Activated CD4-positive, alpha-beta T cell treated with anti-CD3 and anti-CD28 coated beads, Interleukin-2, amount 50 U/mL, for 16 hours (primary cell): ENCODE results near the gene RPS15.

Experiments
- DNase-seq: peaks from one replicate; pipeline ENCODE4 v3.0.0-alpha.2; 2020

RPS15 gene

GRCh38 chr19:1455336-1456120 lies 17.3 kb downstream of the RPS15 start:
- peak; percentile 81 for DNase-seq

- no peak for DNase-seq
Observed at GRCh38 chr19:1456121-1456900, 18.1 kb downstream of the RPS15 start.

GRCh38 chr19:1457031-1457739 lies 19.0 kb downstream of the RPS15 start:
- DNase-seq, result no peak

- no peak for DNase-seq
Observed at GRCh38 chr19:1457892-1458291, 19.7 kb downstream of the RPS15 start.

GRCh38 chr19:1459479-1459878 lies 21.3 kb downstream of the RPS15 start:
- no peak for DNase-seq

GRCh38 chr19:1460033-1460995 lies 22.1 kb downstream of the RPS15 start:
- DNase-seq, result no peak

- no peak for DNase-seq
Observed at GRCh38 chr19:1461862-1462261, 23.7 kb downstream of the RPS15 start.

- DNase-seq, result no peak
Observed at GRCh38 chr19:1465191-1466016, 27.2 kb downstream of the RPS15 start.

GRCh38 chr19:1466018-1466460 lies 27.8 kb downstream of the RPS15 start:
- no peak for DNase-seq

GRCh38 chr19:1466461-1467214 lies 28.4 kb downstream of the RPS15 start:
- DNase-seq, result no peak

- no peak for DNase-seq
Observed at GRCh38 chr19:1467215-1467489, 29.0 kb downstream of the RPS15 start.

- no peak for DNase-seq
Observed at GRCh38 chr19:1467490-1468273, 29.5 kb downstream of the RPS15 start.

- DNase-seq, result no peak
Observed at GRCh38 chr19:1468274-1468820, 30.2 kb downstream of the RPS15 start.

- DNase-seq, result peak; percentile 53
Observed at GRCh38 chr19:1468821-1469254, 30.6 kb downstream of the RPS15 start.

GRCh38 chr19:1469255-1470054 lies 31.3 kb downstream of the RPS15 start:
- DNase-seq, result no peak

- no peak for DNase-seq
Observed at GRCh38 chr19:1470055-1470304, 31.8 kb downstream of the RPS15 start.

GRCh38 chr19:1470305-1471009 lies 32.3 kb downstream of the RPS15 start:
- peak; percentile 72 for DNase-seq

GRCh38 chr19:1471010-1471514 lies 32.9 kb downstream of the RPS15 start:
- DNase-seq, result no peak
